ENCODE measurements around the gene SEC24D.

- no peak for TF ChIP-seq CTCF (IDR thresholded peaks at IDR 0.05; ENCODE audit: low read depth, low read length)
- no peak for TF ChIP-seq MYC (IDR thresholded peaks at IDR 0.05; ENCODE audit: low read depth, low read length)
Measured at GRCh38 chr4:118769161-118769560, 66.8 kb downstream of the SEC24D start.
